ENCODE results near the gene SETSIP.

DNA sequence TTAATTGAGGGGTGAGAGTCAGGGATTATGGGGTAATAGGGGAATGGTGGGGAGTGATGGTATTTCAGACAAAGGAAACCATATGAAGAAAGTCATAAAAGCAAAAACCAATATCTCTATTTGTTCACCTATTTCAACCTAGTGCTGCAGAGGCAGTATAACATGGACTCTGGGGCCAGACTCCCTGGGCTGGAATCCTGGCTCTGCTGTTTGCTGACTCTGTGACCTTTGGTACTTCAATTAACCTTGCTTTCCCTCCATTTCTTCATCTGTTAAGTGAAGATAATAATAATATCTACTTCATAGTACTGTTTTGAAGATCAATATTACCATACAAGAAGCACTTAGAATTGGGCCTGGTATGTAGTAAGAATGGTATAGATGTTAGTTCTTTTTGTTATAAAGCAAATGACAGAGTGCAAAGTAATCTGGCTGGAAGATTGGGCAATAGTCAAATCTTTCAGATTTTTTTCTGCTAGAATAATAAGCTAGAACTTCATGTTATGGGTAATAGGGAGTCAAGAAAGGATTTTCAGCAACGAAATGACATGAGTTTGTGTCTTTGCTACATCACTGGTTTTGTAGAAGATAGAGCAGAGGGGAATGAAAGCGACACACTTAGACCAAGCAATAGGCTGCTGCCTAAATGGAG lies 36.4 kb downstream of the SETSIP start:
- TF ChIP-seq GATA2 (IDR thresholded peaks at IDR 0.05; ENCODE audit: low read depth, low read length) (no peak), GATA3 (IDR thresholded peaks at IDR 0.05; ENCODE audit: low read depth, low read length) (no peak)
